IPS-18a (cell line): ENCODE data around the gene MICB.
"Not testable (repeated sequence)": the region's sequence is repeated elsewhere in the genome, so short reads cannot be mapped to it uniquely, and the experiment has no call there.

ENCODE experiments used
- H3K27ac ChIP-seq: one replicate; pipeline ENCODE4 v1.5.1; 2013; ENCODE audit warnings: low read length
- H3K27me3 ChIP-seq: one replicate; pipeline ENCODE4 v1.6.1; 2013; ENCODE audit warnings: mild to moderate bottlenecking, low read length; ENCODE audit not compliant: control insufficient read depth, insufficient read depth
- H3K36me3 ChIP-seq: one replicate; pipeline ENCODE4 v1.6.1; 2013; ENCODE audit warnings: low read depth, low read length; ENCODE audit not compliant: control insufficient read depth
- H3K4me1 ChIP-seq: one replicate; pipeline ENCODE4 v1.6.1; 2013; ENCODE audit warnings: low read depth, low read length; ENCODE audit not compliant: control insufficient read depth
- H3K4me3 ChIP-seq: one replicate; pipeline ENCODE4 v1.5.1; 2013; ENCODE audit warnings: low read length
- H3K9ac ChIP-seq: one replicate; pipeline ENCODE4 v1.6.1; 2013; ENCODE audit warnings: mild to moderate bottlenecking, low read length, moderate library complexity
- H3K9me3 ChIP-seq: one replicate; pipeline ENCODE4 v1.6.1; 2013; ENCODE audit warnings: low read depth, low read length; ENCODE audit not compliant: control insufficient read depth

MICB gene

DNA sequence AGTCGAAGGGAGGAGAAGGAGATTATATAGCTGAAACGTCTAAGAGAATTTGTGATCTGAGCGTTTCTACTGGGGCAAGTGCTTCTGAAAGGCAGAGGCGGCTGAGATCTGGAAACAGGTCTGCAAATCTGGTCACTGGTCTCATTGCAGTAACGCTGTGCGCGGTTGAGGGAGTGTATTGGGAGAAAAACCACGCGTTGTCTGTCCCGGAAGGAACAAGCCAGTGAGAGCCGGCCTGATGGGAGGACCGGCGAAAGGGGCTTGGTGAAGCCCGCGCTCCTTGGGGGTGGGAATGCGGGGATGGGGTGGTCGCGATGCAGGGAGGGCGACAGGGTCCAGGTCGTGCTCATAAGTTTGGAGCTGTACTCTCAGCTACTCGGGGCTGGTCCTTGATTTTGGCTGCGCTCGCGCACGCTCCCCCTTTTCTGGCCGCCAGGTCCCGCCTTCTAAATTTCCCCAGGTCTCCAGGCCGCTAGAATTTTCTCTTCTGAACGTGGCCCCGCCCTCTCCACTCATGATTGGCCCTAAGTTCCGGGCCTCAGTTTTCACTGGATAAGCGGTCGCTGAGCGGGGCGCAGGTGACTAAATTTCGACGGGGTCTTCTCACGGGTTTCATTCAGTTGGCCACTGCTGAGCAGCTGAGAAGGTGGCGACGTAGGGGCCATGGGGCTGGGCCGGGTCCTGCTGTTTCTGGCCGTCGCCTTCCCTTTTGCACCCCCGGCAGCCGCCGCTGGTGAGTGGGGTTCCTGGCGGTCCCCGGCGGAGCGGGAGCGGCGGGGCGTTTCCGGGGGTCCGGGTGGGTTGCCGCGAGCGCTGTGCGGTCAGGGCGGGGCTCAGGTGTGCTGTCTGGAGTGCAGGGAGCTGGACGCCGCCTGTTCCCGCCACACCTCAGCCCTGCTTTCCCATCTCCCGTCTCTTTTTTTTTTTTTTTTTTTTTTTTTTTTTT is at the start of gene MICB:
TSS of gene MICB (plus strand) at position 615 of the 946 bp plus-strand sequence. CDS start at position 664, 49 bp downstream.
- Histone ChIP-seq H3K27ac (no peak within 1 kb of the TSS), H3K36me3 (no peaks in the 10 kb centered on the region), H3K4me1 (peaks cover 8% of the 10 kb centered on the region), H3K27me3 (peaks cover 63% of the 10 kb centered on the region), H3K9ac (no peak within 1 kb of the TSS), H3K9me3 (no peaks in the 10 kb centered on the region), H3K4me3 (peak within 1 kb of the TSS; percentile 69)

DNA sequence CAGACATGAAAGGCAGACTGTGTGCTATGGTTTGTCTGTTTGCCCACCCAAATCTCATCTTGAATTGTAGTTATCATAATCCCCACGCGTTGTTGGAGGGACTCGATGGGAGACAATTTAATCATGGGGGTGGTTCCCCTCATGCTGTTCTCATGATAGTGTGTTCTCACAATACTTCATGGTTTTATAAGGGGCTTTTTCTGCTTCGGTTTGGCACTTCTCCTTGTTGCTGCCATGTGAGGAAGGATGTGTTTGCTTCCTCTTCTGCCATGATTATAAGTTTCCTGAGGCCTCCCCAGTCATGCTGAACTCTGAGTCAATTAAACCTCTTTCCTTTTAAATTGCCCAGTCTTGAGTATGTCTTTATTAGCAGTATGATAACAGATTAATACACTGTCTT is 47.2 kb upstream of the MICB start:
- no peaks in the 10 kb centered on the region for H3K9me3 ChIP-seq
- H3K27ac ChIP-seq: no peak overlapping the region
- H3K27me3 ChIP-seq: peaks cover 9% of the 10 kb centered on the region
- H3K4me3 ChIP-seq: no peak overlapping the region
- no peaks in the 10 kb centered on the region for H3K4me1 ChIP-seq
- H3K9ac ChIP-seq: no peak overlapping the region
- no peaks in the 10 kb centered on the region for H3K36me3 ChIP-seq

- no peak overlapping the region for H3K27ac ChIP-seq
- no peak overlapping the region for H3K4me3 ChIP-seq
- no peaks in the 10 kb centered on the region for H3K9me3 ChIP-seq
- H3K4me1 ChIP-seq: no peaks in the 10 kb centered on the region
- no peaks in the 10 kb centered on the region for H3K36me3 ChIP-seq
- peaks cover 15% of the 10 kb centered on the region for H3K27me3 ChIP-seq
- H3K9ac ChIP-seq: no peak overlapping the region
Measured at GRCh38 chr6:31452859-31453258, 45.1 kb upstream of the MICB start.

DNA sequence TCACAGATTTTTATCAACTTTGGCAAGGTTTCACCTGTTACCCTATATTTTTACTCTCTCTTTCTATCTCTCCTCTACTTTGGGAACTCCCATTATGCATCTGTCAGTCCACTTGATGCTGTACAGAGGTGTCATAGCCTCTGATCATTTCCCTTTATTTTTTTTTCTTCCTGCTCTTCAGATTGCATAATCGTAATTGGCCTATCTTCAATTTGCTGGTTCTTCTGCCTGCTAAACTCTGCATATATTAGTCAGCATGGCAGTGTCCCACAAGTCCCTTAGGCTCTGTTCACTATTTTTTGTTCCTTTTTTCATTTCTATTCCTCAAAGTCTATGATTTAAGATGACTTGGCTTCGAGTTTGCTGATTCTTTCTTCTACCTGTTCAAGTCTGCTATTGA is 44.7 kb upstream of the MICB start:
- H3K4me1 ChIP-seq: no peaks in the 10 kb centered on the region
- no peaks in the 10 kb centered on the region for H3K36me3 ChIP-seq
- no peak overlapping the region for H3K9ac ChIP-seq
- no peak overlapping the region for H3K4me3 ChIP-seq
- peaks cover 17% of the 10 kb centered on the region for H3K27me3 ChIP-seq
- no peak overlapping the region for H3K27ac ChIP-seq
- H3K9me3 ChIP-seq: no peaks in the 10 kb centered on the region

GRCh38 chr6:31459864-31460263 is 38.1 kb upstream of the MICB start:
- not testable (repeated sequence) for H3K27ac ChIP-seq, H3K36me3 ChIP-seq, H3K9ac ChIP-seq, H3K9me3 ChIP-seq, H3K4me3 ChIP-seq, H3K4me1 ChIP-seq
- peaks cover 25% of the 10 kb centered on the region for H3K27me3 ChIP-seq

GRCh38 chr6:31460361-31461025 is 37.5 kb upstream of the MICB start:
- no peaks in the 10 kb centered on the region for H3K4me1 ChIP-seq
- no peak overlapping the region for H3K4me3 ChIP-seq
- H3K9ac ChIP-seq: no peak overlapping the region
- H3K27ac ChIP-seq: no peak overlapping the region
- H3K27me3 ChIP-seq: peaks cover 25% of the 10 kb centered on the region
- H3K9me3 ChIP-seq: no peaks in the 10 kb centered on the region
- H3K36me3 ChIP-seq: no peaks in the 10 kb centered on the region

GRCh38 chr6:31462026-31462963 is 35.6 kb upstream of the MICB start:
- no peak overlapping the region for H3K9ac ChIP-seq

DNA sequence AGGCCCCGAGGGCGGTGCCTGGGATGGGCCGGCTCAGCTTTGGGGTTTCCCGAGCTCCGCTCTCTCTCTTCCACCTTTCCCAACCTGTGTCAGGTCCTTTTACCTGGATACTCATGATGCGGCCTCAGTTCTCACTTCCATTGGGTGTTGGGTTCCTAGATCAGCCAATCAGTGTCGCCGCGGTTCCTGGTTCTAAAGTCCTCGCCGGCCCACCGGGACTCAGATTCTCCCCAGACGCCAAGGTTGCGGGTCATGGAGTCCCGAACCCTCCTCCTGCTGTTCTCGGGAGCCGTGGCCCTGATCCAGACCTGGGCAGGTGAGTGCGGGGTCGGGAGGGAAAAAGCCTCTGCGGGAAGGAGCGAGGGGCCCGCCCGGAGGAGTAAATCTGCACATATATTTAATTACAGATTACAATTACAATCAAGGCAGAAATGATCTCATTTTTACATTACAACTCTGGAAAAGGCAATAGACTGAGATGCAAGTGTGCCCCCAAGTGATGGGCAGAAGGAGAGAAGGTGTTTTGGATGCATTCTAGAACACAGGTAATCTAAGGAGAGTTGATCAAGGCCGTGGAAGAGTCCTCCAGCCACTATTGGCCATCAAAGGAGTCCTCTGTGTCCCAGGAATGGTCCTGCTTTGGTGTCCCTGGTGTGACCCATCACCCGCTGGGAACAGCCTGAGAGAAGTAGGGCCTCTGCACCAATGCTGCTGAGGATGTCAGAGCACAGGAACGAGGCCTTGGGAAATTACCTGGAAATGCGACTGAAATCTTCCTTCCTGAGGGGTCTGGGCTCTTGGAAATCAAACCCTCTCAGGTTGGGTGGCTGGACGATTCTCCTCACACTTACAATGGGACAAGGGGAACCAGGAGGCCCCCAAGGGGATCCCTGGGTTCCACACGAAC is 34.7 kb upstream of the MICB start:
- no peak overlapping the region for H3K27ac ChIP-seq
- peak overlapping the region; percentile 44 for H3K4me3 ChIP-seq
- no peaks in the 10 kb centered on the region for H3K36me3 ChIP-seq
- no peaks in the 10 kb centered on the region for H3K4me1 ChIP-seq
- peaks cover 17% of the 10 kb centered on the region for H3K27me3 ChIP-seq
- no peak overlapping the region for H3K9ac ChIP-seq
- H3K9me3 ChIP-seq: no peaks in the 10 kb centered on the region

More at GRCh38 chr6:31462026-31462963, 35.6 kb upstream of the MICB start:
- Histone ChIP-seq H3K4me1 (no peaks in the 10 kb centered on the region), H3K36me3 (no peaks in the 10 kb centered on the region), H3K4me3 (peak overlapping the region; percentile 16), H3K27me3 (peaks cover 25% of the 10 kb centered on the region), H3K9me3 (no peaks in the 10 kb centered on the region), H3K27ac (no peak overlapping the region)

DNA sequence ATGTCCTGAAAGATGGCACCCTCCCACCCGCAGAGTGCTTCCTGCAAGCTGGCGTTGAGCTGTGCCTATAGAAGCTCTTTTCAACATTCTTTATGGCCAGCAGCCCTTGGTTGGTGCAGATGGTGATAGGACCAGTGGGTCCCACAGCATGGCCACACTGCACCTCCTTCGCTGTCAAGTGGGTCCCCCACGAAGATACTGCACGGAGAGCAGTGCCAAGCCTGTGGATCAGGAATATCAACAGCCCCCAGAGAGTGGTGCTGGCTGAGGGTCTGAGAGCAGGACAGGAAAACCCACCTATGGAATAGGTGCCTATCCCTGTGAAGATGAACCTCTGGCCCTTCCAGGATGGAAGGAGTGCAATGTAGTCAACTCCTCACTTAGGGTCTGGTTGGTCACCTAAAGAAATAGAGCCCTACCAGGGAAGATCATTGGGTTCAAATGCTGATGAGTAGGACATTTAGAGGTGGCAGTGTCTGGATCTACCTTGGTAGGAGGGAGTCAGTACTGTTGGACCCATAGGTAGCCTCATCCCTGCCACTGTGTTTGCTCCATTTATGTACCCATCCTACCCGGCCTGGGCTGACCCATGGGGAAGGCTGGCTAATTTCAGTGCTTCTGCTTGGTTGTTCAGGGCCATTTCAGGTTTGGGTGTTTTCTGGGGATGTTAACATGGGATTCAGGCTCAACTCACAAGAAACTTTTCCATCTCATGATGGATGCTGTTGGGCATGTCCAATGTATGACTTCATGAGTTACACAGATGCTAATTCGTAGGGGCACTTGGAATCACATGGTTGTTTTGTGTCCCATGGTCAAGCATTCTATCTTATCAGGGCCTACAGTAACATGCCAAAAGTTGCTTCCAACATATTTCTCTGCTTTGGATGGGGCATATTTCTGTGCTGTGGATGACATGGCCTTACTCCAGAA is 33.4 kb upstream of the MICB start:
- Histone ChIP-seq H3K27ac (no peak overlapping the region), H3K9ac (no peak overlapping the region), H3K27me3 (peaks cover 11% of the 10 kb centered on the region)

DNA sequence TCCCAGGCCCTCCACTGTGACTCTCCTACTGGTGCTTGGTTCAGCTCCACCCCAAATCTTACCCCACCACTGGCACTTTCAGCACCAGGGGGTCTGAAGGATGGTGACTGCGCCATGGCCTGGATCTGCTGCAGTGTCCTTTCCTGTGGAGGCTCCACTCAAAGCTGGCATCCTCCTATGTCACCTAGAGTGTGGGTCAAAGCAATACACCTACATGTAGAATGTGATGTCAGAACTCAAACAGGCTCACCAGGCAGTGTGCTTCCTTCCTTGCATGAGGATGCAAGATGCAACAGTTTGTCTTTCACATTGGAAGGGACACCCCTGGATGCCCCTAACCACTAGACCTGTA is 32.8 kb upstream of the MICB start:
- peaks cover 11% of the 10 kb centered on the region for H3K27me3 ChIP-seq
- H3K9me3 ChIP-seq: no peaks in the 10 kb centered on the region
- no peaks in the 10 kb centered on the region for H3K36me3 ChIP-seq
- H3K27ac ChIP-seq: no peak overlapping the region
- no peak overlapping the region for H3K4me3 ChIP-seq
- no peak overlapping the region for H3K9ac ChIP-seq
- no peaks in the 10 kb centered on the region for H3K4me1 ChIP-seq

More for the DNA sequence above, 33.4 kb upstream of the MICB start:
- no peaks in the 10 kb centered on the region for H3K36me3 ChIP-seq
- no peaks in the 10 kb centered on the region for H3K4me1 ChIP-seq
- no peak overlapping the region for H3K4me3 ChIP-seq
- H3K9me3 ChIP-seq: no peaks in the 10 kb centered on the region
